ENCODE results near the gene SPTBN5.

GRCh38 chr15:41851755-41852370 lies 42.0 kb downstream of the SPTBN5 start:
- TF ChIP-seq CTCF (conservative IDR thresholded peaks at IDR 0.05; ENCODE audit: low read depth, low read length) (no peak), EZH2 (IDR thresholded peaks at IDR 0.05; ENCODE audit: borderline replicate concordance, low read depth, low read length, poor library complexity, severe bottlenecking) (no peak)

Measured in A673 (cell line).